ENCODE measurements around the gene PIK3R1.

PIK3R1 gene

DNA sequence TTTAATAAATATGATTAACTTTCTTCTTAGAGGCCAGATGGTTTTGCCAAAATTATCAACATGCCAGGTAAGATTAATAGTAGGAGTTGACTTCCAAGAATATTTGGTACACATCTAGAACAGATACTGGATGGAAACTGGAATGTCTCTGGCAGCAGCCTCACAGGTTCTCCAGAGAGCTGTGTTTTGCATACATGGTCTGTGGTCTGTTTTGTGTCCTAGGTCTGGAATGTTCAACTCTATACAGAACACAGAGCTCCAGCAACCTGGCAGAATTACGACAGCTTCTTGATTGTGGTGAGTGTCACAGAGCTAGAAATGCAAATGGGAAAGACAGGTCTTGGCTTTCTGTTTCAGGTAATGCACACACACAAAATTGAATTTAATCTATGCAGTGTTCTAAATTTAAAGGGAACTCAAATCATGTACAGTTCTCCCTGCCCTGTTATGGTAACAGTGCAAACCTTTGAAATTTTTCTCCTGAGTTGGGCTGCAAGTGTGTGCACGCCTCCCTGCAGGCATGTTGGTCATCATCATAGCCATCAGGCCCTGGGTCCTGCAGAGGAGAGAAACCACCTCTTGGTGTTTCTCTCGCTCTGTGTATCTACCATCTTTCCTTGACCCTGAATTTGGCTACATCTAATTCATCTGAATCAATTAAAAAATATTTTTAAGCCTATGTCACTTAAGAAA lies 58.3 kb downstream of the PIK3R1 start:
- no peak overlapping the region for H3K4me3 ChIP-seq (ENCODE audit: low read depth, low read length)
- peaks cover 23% of the 10 kb centered on the region for H3K36me3 ChIP-seq
- TF ChIP-seq, protein P1, sequence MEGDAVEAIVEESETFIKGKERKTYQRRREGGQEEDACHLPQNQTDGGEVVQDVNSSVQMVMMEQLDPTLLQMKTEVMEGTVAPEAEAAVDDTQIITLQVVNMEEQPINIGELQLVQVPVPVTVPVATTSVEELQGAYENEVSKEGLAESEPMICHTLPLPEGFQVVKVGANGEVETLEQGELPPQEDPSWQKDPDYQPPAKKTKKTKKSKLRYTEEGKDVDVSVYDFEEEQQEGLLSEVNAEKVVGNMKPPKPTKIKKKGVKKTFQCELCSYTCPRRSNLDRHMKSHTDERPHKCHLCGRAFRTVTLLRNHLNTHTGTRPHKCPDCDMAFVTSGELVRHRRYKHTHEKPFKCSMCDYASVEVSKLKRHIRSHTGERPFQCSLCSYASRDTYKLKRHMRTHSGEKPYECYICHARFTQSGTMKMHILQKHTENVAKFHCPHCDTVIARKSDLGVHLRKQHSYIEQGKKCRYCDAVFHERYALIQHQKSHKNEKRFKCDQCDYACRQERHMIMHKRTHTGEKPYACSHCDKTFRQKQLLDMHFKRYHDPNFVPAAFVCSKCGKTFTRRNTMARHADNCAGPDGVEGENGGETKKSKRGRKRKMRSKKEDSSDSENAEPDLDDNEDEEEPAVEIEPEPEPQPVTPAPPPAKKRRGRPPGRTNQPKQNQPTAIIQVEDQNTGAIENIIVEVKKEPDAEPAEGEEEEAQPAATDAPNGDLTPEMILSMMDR (IDR thresholded peaks at IDR 0.05; ENCODE audit: low read depth, low read length), result no peak
- peak; percentile 70 for DNase-seq
- no peaks in the 10 kb centered on the region for H3K9me3 ChIP-seq
- H3K4me1 ChIP-seq, result peaks cover 32% of the 10 kb centered on the region
- H3K27me3 ChIP-seq, result no peaks in the 10 kb centered on the region

DNA sequence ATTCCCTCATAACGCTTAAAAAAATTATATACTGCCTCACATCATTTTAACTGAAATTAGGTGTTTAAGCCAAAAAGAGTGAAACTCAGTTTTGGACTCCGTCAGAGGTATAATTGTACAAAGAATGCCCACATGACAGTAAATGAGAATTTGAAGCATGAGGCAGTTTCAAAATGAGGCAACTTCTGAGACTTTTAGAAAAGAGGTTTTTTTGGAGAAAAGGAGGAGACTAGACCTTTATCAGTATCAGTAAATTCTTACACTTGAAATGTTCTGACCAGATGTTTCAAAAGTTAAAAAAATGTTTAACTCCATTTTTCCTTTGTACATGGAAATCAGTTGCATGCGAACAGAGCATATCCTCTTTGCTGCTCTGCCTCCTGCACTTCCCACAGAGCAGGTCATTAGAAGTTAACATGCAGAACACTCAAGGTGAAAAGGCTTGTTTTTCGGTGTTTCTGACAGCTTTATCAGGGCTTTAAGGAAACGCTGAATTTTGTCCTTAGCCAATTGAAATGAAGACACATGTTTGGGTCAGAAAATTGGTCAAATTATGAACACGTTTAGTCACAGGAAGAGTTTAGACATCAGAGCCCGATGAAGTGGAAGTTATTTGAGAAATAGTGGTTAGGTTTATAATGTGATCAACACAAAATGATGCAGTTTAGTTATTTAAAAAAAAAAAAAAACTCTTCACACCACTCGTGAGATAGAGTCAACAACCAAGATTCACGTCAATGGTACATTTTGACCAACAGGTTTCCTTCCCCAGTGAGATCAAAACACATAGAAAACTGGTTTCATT lies 59.5 kb downstream of the PIK3R1 start:
- H3K36me3 ChIP-seq, result peaks cover 32% of the 10 kb centered on the region
- TF ChIP-seq, protein P1 (IDR thresholded peaks at IDR 0.05; ENCODE audit: low read depth, low read length), result no peak
- H3K27me3 ChIP-seq, result no peaks in the 10 kb centered on the region
- no peak overlapping the region for H3K4me3 ChIP-seq (ENCODE audit: low read depth, low read length)
- peaks cover 37% of the 10 kb centered on the region for H3K4me1 ChIP-seq
- H3K9me3 ChIP-seq, result no peaks in the 10 kb centered on the region
- no peak for DNase-seq

GRCh38 chr5:68276740-68277139 lies 61.2 kb downstream of the PIK3R1 start:
- peaks cover 45% of the 10 kb centered on the region for H3K36me3 ChIP-seq

DNA sequence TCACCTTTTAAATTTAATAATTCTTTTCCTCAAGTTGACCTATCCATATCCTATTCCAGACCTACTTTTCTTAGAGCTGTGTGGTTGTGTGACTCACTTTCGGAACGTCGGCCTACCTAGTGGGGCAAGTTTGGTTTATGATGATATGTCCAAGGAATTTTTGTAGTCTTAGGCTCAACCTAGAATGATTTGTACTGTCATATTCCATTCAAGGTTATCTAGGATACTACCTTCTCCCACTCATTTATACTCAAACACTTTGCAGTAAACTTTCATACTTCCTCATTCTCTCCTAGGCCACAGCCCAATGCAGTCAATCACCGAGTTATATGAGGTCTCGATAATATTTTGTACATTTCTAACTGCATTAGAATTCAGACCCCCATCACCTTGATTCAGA lies 61.9 kb downstream of the PIK3R1 start:
- TF ChIP-seq, protein P1 (IDR thresholded peaks at IDR 0.05; ENCODE audit: low read depth, low read length), result no peak
- Histone ChIP-seq H3K9me3 (no peaks in the 10 kb centered on the region), H3K4me3 (ENCODE audit: low read depth, low read length) (no peak overlapping the region), H3K4me1 (peaks cover 29% of the 10 kb centered on the region), H3K27me3 (no peaks in the 10 kb centered on the region), H3K36me3 (peaks cover 45% of the 10 kb centered on the region)
- no peak for DNase-seq

More at GRCh38 chr5:68276740-68277139, 61.2 kb downstream of the PIK3R1 start:
- Histone ChIP-seq H3K4me3 (ENCODE audit: low read depth, low read length) (no peak overlapping the region), H3K9me3 (no peaks in the 10 kb centered on the region), H3K4me1 (peaks cover 31% of the 10 kb centered on the region), H3K27me3 (no peaks in the 10 kb centered on the region)
- TF ChIP-seq, protein P1 (IDR thresholded peaks at IDR 0.05; ENCODE audit: low read depth, low read length), result no peak
- no peak for DNase-seq

GRCh38 chr5:68279984-68280383 lies 64.4 kb downstream of the PIK3R1 start:
- no peaks in the 10 kb centered on the region for H3K27me3 ChIP-seq
- TF ChIP-seq, protein P1 (IDR thresholded peaks at IDR 0.05; ENCODE audit: low read depth, low read length), result no peak
- H3K36me3 ChIP-seq, result peaks cover 45% of the 10 kb centered on the region
- no peak for DNase-seq
- no peaks in the 10 kb centered on the region for H3K9me3 ChIP-seq
- no peak overlapping the region for H3K4me3 ChIP-seq (ENCODE audit: low read depth, low read length)
- H3K4me1 ChIP-seq, result peaks cover 8% of the 10 kb centered on the region

DNA sequence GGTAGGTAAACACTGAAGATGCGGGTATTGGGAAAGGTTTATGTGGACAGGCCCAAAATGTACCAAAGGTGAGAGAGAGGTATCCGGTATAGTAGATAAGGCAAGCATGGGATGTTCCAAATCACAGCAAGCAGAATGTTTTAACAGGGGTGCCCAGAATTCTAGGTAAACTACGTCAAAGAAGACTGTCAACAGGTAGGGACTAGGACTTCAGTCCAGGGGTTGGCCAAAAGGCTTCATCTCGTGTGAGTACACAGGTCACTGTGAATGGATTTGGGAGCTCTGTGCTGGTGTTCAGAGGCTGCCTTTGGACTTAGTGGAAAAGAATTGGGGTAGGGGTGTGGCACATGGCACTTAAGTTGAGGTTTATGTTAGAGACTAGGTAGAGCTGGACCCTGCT lies 66.4 kb downstream of the PIK3R1 start:
- no peak for DNase-seq
- TF ChIP-seq, protein P1 (IDR thresholded peaks at IDR 0.05; ENCODE audit: low read depth, low read length), result no peak
- peaks cover 32% of the 10 kb centered on the region for H3K36me3 ChIP-seq

More for the DNA sequence above, 66.4 kb downstream of the PIK3R1 start:
- no peaks in the 10 kb centered on the region for H3K27me3 ChIP-seq
- peaks cover 24% of the 10 kb centered on the region for H3K4me1 ChIP-seq
- no peaks in the 10 kb centered on the region for H3K9me3 ChIP-seq
- no peak overlapping the region for H3K4me3 ChIP-seq (ENCODE audit: low read depth, low read length)
